Natural killer cell (primary cell): Measurements from ENCODE around the gene ERGIC3. TPM values are rescaled to one million over a fixed set of nuclear protein-coding genes. Genes with fewer than 3 reads are reported as not detected.
"Not testable (repeated sequence)": the region's sequence is repeated elsewhere in the genome, so short reads cannot be mapped to it uniquely, and the experiment has no call there.

ENCODE experiments used
- ATAC-seq, 3 donors: fragments of 150-1000 bp in 2 of 3; fragments of 200-7000 bp in 1 of 3; cut with Tn5 transposase; 1 replicate in 1 of 3; 2 replicates in 2 of 3; pipeline ENCODE4 v1.10.0; 2021; ENCODE audit warnings: mild to moderate bottlenecking in 2 of 3, moderate library complexity in 2 of 3
- DNase-seq, 2 donors: peaks; one replicate each; pipeline versions ENCODE4 v3.0.0 to v3.0.0-alpha.2; 2013 to 2021; ENCODE audit warnings: mixed read lengths in 1 of 2
- H3K27ac ChIP-seq: one replicate; pipeline ENCODE4 v1.5.1; 2013; ENCODE audit warnings: mild to moderate bottlenecking, low read length
- H3K27me3 ChIP-seq: one replicate; pipeline ENCODE4 v1.6.1; 2013; ENCODE audit warnings: low read length; ENCODE audit not compliant: control insufficient read depth, insufficient read depth
- H3K36me3 ChIP-seq: one replicate; pipeline ENCODE4 v1.6.1; 2013; ENCODE audit warnings: low read length; ENCODE audit not compliant: control insufficient read depth, insufficient read depth
- H3K4me1 ChIP-seq: one replicate; pipeline ENCODE4 v1.6.1; 2013; ENCODE audit warnings: low read length; ENCODE audit not compliant: control insufficient read depth, insufficient read depth
- H3K4me3 ChIP-seq: one replicate; pipeline ENCODE4 v1.5.1; 2013; ENCODE audit warnings: low read length
- H3K9me3 ChIP-seq: one replicate; pipeline ENCODE4 v1.6.1; 2013; ENCODE audit warnings: low read length; ENCODE audit not compliant: control insufficient read depth, insufficient read depth
- H3K27ac Mint-ChIP-seq, 2 donors: one replicate each; pipeline ENCODE4 v1.8.0; 2022; ENCODE audit warnings: mild to moderate bottlenecking in 2 of 2, mixed read lengths in 2 of 2, moderate library complexity in 1 of 2
- H3K27me3 Mint-ChIP-seq, 2 donors: one replicate each; pipeline ENCODE4 v1.8.0; 2022; ENCODE audit warnings: low read depth in 2 of 2, mixed read lengths in 2 of 2
- H3K36me3 Mint-ChIP-seq: one replicate; pipeline ENCODE4 v1.8.0; 2022; ENCODE audit warnings: mixed read lengths
- H3K4me1 Mint-ChIP-seq, 2 donors: one replicate each; pipeline ENCODE4 v1.8.0; 2022; ENCODE audit warnings: mixed read lengths in 2 of 2
- H3K4me3 Mint-ChIP-seq: one replicate; pipeline ENCODE4 v1.8.0; 2022; ENCODE audit warnings: mild to moderate bottlenecking, moderate library complexity, mixed read lengths
- H3K9me3 Mint-ChIP-seq, 2 donors: one replicate each; pipeline ENCODE4 v1.8.0; 2022; ENCODE audit warnings: mixed read lengths in 2 of 2
- WGBS: methylation state at CpG from one replicate; pipeline ENCODE4 v1.1.7; 2013; ENCODE audit warnings: missing lambda C conversion rate; ENCODE audit not compliant: insufficient coverage; 5-methylcytosine and 5-hydroxymethylcytosine counted together
- intact Hi-C: fragments of 100-400 bp; cut with micrococcal nuclease; formaldehyde crosslinking; loops from one replicate; pipeline ENCODE4 v1.14.2; 2022
- total RNA-seq, 4 donors: library from RNA; stranded (reverse); fragments of 120-200 nt in 1 of 4; gene quantifications; one replicate each; pipeline versions ENCODE4 v1.2.3 to v1.2.4, GENCODE V29; 2013 to 2022
- TF ChIP-seq, protein P1 (sequence below): fragments of 200-600 bp; IDR thresholded peaks from one replicate; pipeline ENCODE4 v1.8.0; 2022; ENCODE audit warnings: antibody characterized with exemption

The ERGIC3 gene
- total RNA-seq, 3 donors from 2014 or later (not counting 1 experiment from before 2014, with no cell fraction given): 128 to 130 (median 129) TPM

DNA sequence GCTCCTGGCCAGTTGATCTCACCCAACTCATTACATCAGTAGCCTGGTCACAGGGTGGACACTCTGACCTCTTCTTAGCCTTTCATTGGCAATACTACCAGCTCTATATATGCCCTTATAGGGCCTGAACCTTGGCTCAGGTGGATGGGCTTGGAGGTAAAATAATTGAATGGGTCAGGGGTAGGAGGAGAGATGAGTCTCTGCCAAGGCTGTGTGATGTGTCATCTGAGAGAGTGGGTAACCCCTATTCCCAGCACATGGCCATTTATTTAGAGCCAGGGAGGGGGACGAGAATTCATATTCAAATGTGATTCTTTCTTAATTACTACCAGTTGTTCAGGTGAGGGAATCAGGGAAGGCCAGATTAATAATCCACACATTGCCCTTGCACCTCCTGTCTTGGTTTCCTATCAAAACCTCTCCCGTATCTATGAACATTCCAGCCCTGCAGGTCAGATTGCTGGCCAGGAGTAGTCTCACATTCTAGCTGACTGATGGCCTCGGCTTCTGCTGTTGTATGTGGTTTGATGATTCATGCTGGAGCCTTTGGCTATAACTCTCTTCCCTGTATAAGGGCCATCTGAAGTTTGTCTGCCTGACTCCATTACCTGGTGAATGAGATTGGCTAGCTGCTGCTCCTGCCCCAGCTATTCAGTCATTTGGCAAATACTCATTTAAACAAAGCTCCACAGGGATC lies 25.8 kb upstream of the ERGIC3 start:
- Mint-ChIP-seq H3K4me1 (peaks cover 0 to 10% of the 10 kb centered on the region in 2 donors), H3K36me3 (no peaks in the 10 kb centered on the region), H3K27me3 (no peaks in the 10 kb centered on the region), H3K27ac (peak overlapping the region in 1 of 2 donors; percentile 42), H3K4me3 (no peak overlapping the region), H3K9me3 (no peaks in the 10 kb centered on the region)
- TF ChIP-seq, protein P1, sequence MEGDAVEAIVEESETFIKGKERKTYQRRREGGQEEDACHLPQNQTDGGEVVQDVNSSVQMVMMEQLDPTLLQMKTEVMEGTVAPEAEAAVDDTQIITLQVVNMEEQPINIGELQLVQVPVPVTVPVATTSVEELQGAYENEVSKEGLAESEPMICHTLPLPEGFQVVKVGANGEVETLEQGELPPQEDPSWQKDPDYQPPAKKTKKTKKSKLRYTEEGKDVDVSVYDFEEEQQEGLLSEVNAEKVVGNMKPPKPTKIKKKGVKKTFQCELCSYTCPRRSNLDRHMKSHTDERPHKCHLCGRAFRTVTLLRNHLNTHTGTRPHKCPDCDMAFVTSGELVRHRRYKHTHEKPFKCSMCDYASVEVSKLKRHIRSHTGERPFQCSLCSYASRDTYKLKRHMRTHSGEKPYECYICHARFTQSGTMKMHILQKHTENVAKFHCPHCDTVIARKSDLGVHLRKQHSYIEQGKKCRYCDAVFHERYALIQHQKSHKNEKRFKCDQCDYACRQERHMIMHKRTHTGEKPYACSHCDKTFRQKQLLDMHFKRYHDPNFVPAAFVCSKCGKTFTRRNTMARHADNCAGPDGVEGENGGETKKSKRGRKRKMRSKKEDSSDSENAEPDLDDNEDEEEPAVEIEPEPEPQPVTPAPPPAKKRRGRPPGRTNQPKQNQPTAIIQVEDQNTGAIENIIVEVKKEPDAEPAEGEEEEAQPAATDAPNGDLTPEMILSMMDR: no peak
- 80% methylated on average over 2 of the region's 3 CpGs for WGBS
- H3K27ac ChIP-seq: no peak overlapping the region
- no peak overlapping the region for H3K4me3 ChIP-seq
- ATAC-seq: no peak
- no peaks in the 10 kb centered on the region for H3K27me3 ChIP-seq
- H3K9me3 ChIP-seq: no peaks in the 10 kb centered on the region
- peaks cover 41% of the 10 kb centered on the region for H3K36me3 ChIP-seq
- no peaks in the 10 kb centered on the region for H3K4me1 ChIP-seq
- DNase-seq: no peak
- intact Hi-C loops: no loop called here

DNA sequence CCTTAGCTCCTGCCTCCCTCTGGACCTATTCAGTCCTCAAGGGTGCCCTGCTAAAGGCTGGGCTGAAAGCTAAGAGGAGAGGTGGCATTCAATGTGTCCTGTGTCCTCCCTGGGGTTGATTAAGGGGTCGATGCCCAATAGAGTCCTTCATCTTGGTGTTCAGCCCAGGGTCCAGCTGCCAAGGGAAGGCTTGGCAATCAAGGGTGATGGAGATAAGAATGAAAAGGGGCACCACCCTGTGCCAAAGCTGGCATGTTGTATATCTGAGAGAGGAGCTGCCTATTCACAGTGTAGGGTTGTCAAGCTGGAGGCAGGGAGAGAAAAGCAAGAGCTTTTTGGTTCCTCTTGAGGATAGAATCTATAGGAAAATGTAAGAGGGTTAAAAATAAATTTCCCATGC lies 24.8 kb upstream of the ERGIC3 start:
- 96% methylated on average over 1 of the region's 1 CpG for WGBS
- Mint-ChIP-seq H3K9me3 (no peaks in the 10 kb centered on the region), H3K27ac (peak overlapping the region; percentile 42 to 43), H3K4me1 (peaks cover 0 to 6% of the 10 kb centered on the region in 2 donors), H3K36me3 (no peaks in the 10 kb centered on the region), H3K27me3 (no peaks in the 10 kb centered on the region), H3K4me3 (no peak overlapping the region)
- TF ChIP-seq, protein P1: no peak
- H3K9me3 ChIP-seq: no peaks in the 10 kb centered on the region
- no peak for DNase-seq
- no peak for ATAC-seq
- peaks cover 31% of the 10 kb centered on the region for H3K36me3 ChIP-seq
- intact Hi-C loops: no loop called here
- no peaks in the 10 kb centered on the region for H3K27me3 ChIP-seq
- H3K27ac ChIP-seq: no peak overlapping the region
- H3K4me3 ChIP-seq: no peak overlapping the region
- no peaks in the 10 kb centered on the region for H3K4me1 ChIP-seq

DNA sequence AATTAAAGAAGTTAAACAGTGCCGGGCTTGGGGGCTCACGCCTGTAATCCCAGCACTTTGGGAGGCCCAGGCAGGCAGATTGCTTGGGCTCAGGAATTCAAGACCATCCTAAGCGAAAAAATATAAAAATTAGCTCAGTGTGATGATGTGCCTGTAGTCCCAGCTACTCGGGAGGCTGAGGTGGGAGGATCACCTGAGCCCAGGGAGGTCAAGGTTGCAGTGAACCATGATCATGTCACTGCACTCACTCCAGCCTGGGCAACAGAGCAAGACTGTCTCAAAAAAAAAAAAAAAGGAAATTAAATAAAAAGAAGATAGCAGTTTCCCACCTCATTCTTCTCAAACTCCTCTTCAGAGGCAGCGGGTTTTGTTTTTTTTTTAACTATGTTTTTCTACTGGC lies 24.1 kb upstream of the ERGIC3 start:
- H3K9me3 Mint-ChIP-seq, H3K27ac Mint-ChIP-seq, H3K4me3 ChIP-seq, H3K4me3 Mint-ChIP-seq, H3K4me1 ChIP-seq, H3K27me3 ChIP-seq, intact Hi-C loops, H3K4me1 Mint-ChIP-seq, H3K27ac ChIP-seq, H3K36me3 Mint-ChIP-seq, H3K27me3 Mint-ChIP-seq, DNase-seq, H3K9me3 ChIP-seq, ATAC-seq: not testable (repeated sequence)
- H3K36me3 ChIP-seq: peaks cover 25% of the 10 kb centered on the region
- 95% methylated on average over 5 of the region's 5 CpGs for WGBS

DNA sequence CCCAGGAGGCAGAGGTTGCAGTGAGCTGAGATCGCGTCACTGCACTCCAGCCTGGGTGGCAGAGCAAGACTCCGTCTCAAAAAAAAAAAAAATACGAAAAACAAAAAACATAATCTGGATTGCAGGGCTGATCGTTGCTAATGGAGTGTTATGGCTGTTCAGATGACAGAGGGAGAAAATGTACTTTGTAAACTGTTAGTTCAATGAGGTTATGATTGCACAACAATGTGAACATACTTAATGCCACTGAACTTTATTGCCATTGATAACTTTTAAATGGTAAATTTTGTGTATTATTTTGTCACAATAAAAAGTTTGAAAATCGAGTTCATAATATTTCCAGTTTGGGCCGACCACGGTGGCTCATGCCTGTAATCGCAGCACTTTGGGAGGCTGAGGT lies 22.9 kb upstream of the ERGIC3 start:
- TF ChIP-seq, protein P1: no peak
- 96% methylated on average over 9 of the region's 9 CpGs for WGBS
- no peak for ATAC-seq
- Histone ChIP-seq H3K9me3 (no peaks in the 10 kb centered on the region), H3K4me3 (no peak overlapping the region), H3K27me3 (no peaks in the 10 kb centered on the region), H3K4me1 (no peaks in the 10 kb centered on the region), H3K36me3 (peaks cover 17% of the 10 kb centered on the region), H3K27ac (no peak overlapping the region)
- H3K9me3 Mint-ChIP-seq: no peaks in the 10 kb centered on the region
- peaks cover 0 to 6% of the 10 kb centered on the region in 2 donors for H3K4me1 Mint-ChIP-seq
- intact Hi-C loops: no loop called here
- no peaks in the 10 kb centered on the region for H3K27me3 Mint-ChIP-seq
- DNase-seq: no peak
- no peaks in the 10 kb centered on the region for H3K36me3 Mint-ChIP-seq
- H3K4me3 Mint-ChIP-seq: no peak overlapping the region
- H3K27ac Mint-ChIP-seq: no peak overlapping the region
